Measurements from ENCODE around the gene CALD1.

- TF ChIP-seq POLR2AphosphoS5 (IDR thresholded peaks at IDR 0.05; ENCODE audit: low read depth, low read length) (no peak), TAF1 (IDR thresholded peaks at IDR 0.05; ENCODE audit: low read depth, low read length) (no peak), POLR2A (IDR thresholded peaks at IDR 0.05; ENCODE audit: low read depth, low read length) (no peak), SPI1 (IDR thresholded peaks at IDR 0.05; ENCODE audit: low read depth, low read length) (no peak), POU2F2 (IDR thresholded peaks at IDR 0.05; ENCODE audit: low read depth, low read length) (no peak), PAX5 (IDR thresholded peaks at IDR 0.05; ENCODE audit: insufficient read depth, low read length, severe bottlenecking) (no peak)
Measured at GRCh38 chr7:134901389-134902020, 122.1 kb downstream of the CALD1 start.

Measured in GM12891 (cell line).